PC-3 (cell line): ENCODE data around the gene XPO1. TPM values are rescaled to one million over a fixed set of nuclear protein-coding genes. Genes with fewer than 3 reads are reported as not detected.

ENCODE experiments used
- ATAC-seq: fragments of 200-7000 bp; cut with Tn5 transposase; 2 replicates; pipeline ENCODE4 v1.9.1; 2020; ENCODE audit warnings: mild to moderate bottlenecking, moderate library complexity
- BruUV-seq: library from RNA; stranded (reverse); fragments of 400-500 nt; replicated peaks from 2 replicates; lab custom pipeline; 2021; lab: Mats Ljungman, UMichigan
- CTCF ChIA-PET: fragments of 300-600 bp; sonication (Branson Sonifier 250); formaldehyde crosslinking; loops from one replicate; lab custom pipeline; 2022; ENCODE audit warnings: antibody characterized with exemption; lab: Charles Lee
- POLR2A ChIA-PET: fragments of 300-600 bp; sonication (Branson Sonifier 250); formaldehyde crosslinking; loops from one replicate; lab custom pipeline; 2022; ENCODE audit warnings: antibody characterized with exemption; ENCODE audit not compliant: unreplicated experiment; lab: Charles Lee
- DNase-seq: peaks from one replicate; pipeline ENCODE4 v3.0.0-alpha.2; 2015
- H2AFZ ChIP-seq: fragments of 300-600 bp; sonication (generic); 2 replicates; pipeline ENCODE4 v1.6.0; 2016; ENCODE audit warnings: antibody characterized with exemption, low read length
- H3F3A ChIP-seq: fragments of 300-600 bp; sonication (generic); one replicate; pipeline ENCODE4 v1.6.0; 2017; ENCODE audit warnings: antibody characterized with exemption, low read length, control low read depth, mild to moderate bottlenecking; ENCODE audit not compliant: unreplicated experiment
- H3K27ac ChIP-seq: fragments of 300-600 bp; sonication (generic); 2 replicates; pipeline ENCODE4 v1.5.1; 2016; ENCODE audit warnings: mild to moderate bottlenecking, low read length
- H3K27me3 ChIP-seq: fragments of 300-600 bp; sonication (generic); 2 replicates; pipeline ENCODE4 v1.6.1; 2016; ENCODE audit warnings: low read length, mixed read lengths
- H3K36me3 ChIP-seq: fragments of 300-600 bp; sonication (generic); 2 replicates; pipeline ENCODE4 v1.6.1; 2016; ENCODE audit warnings: low read depth, mixed run types, low read length, mixed read lengths
- H3K4me1 ChIP-seq: fragments of 300-600 bp; sonication (generic); 2 replicates; pipeline ENCODE4 v1.5.1; 2016; ENCODE audit warnings: low read length; ENCODE audit not compliant: insufficient read depth
- H3K4me2 ChIP-seq: fragments of 300-600 bp; sonication (generic); 2 replicates; pipeline ENCODE4 v1.6.0; 2016; ENCODE audit warnings: low read length
- H3K4me3 ChIP-seq: fragments of 300-600 bp; sonication (generic); 2 replicates; pipeline ENCODE4 v1.5.1; 2016; ENCODE audit warnings: mild to moderate bottlenecking, low read length, mixed read lengths
- H3K79me2 ChIP-seq: fragments of 300-600 bp; sonication (generic); 2 replicates; pipeline ENCODE4 v1.6.1; 2017; ENCODE audit warnings: low read length, mixed read lengths
- H3K9ac ChIP-seq: fragments of 300-600 bp; sonication (generic); 2 replicates; pipeline ENCODE4 v1.6.0; 2016; ENCODE audit warnings: mild to moderate bottlenecking, low read length
- H3K9me2 ChIP-seq: fragments of 300-600 bp; sonication (generic); replicated peaks from 2 replicates; pipeline ENCODE4 v1.6.1; 2016; ENCODE audit warnings: mixed run types, low read length, mixed read lengths
- H3K9me3 ChIP-seq: fragments of 300-600 bp; sonication (generic); 2 replicates; pipeline ENCODE4 v1.6.1; 2016; ENCODE audit warnings: low read length, mixed read lengths
- H4K20me1 ChIP-seq: fragments of 300-600 bp; sonication (generic); 2 replicates; pipeline ENCODE4 v1.6.1; 2016; ENCODE audit warnings: low read length, mixed read lengths
- EZH2 ChIP-seq: fragments of 300-600 bp; sonication (generic); IDR thresholded peaks from one replicate; pipeline ENCODE4 v1.6.1; 2017; ENCODE audit warnings: antibody characterized with exemption, mild to moderate bottlenecking, low read length; ENCODE audit not compliant: unreplicated experiment
- EZH2phosphoT487 ChIP-seq: fragments of 300-600 bp; sonication (generic); IDR thresholded peaks from 2 replicates; pipeline ENCODE4 v1.6.1; 2018; ENCODE audit warnings: mild to moderate bottlenecking, antibody characterized with exemption, low read length, borderline replicate concordance
- intact Hi-C: fragments of 100-400 bp; cut with micrococcal nuclease; formaldehyde crosslinking; loops from 2 replicates; pipeline ENCODE4 v1.9.0; 2023
- total RNA-seq: library from RNA; depleted of rRNA; stranded (reverse); fragments of >200 nt; gene quantifications from 2 replicates; pipeline ENCODE4 v1.2.3, GENCODE V29; 2014
- TF ChIP-seq, protein P1 (sequence below): fragments of 300-600 bp; sonication (generic); conservative IDR thresholded peaks from 2 replicates; pipeline ENCODE4 v1.5.1; 2017; ENCODE audit warnings: antibody characterized with exemption, low read depth, mild to moderate bottlenecking, low read length

Gene XPO1
- total RNA-seq, 1 experiment from 2014 or later, result 138 TPM

DNA sequence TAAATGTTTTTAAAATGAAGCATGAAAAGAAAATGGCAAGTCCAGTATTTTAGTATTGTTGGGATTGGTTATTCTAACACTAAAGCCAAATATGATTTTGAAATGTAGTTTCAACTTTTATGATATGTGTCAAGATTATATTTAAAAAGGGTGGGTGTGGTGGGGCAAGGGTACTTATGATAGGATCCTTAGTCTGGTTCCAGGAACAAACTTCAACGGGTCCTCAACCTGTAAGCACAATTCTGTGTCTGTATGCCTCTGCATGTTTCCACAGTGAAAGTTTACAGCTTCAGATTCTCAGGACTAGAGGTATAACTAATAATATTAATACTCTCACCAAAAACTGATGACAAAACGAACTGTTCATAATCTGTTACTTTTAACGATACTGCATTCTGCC is 73.1 kb downstream of the XPO1 start:
- intact Hi-C loops, result loop anchor here (5.0 kb wide), 1 partner anchor 43 kb away; no protein-coding TSS in a partner anchor
- no peak overlapping the region for H3K9ac ChIP-seq
- TF ChIP-seq EZH2 (no peak), EZH2phosphoT487 (no peak)
- TF ChIP-seq, protein P1, sequence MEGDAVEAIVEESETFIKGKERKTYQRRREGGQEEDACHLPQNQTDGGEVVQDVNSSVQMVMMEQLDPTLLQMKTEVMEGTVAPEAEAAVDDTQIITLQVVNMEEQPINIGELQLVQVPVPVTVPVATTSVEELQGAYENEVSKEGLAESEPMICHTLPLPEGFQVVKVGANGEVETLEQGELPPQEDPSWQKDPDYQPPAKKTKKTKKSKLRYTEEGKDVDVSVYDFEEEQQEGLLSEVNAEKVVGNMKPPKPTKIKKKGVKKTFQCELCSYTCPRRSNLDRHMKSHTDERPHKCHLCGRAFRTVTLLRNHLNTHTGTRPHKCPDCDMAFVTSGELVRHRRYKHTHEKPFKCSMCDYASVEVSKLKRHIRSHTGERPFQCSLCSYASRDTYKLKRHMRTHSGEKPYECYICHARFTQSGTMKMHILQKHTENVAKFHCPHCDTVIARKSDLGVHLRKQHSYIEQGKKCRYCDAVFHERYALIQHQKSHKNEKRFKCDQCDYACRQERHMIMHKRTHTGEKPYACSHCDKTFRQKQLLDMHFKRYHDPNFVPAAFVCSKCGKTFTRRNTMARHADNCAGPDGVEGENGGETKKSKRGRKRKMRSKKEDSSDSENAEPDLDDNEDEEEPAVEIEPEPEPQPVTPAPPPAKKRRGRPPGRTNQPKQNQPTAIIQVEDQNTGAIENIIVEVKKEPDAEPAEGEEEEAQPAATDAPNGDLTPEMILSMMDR, result no peak
- POLR2A ChIA-PET, result no interaction called here
- BruUV-seq, result no TSS peak
- no peaks in the 10 kb centered on the region for H3K27me3 ChIP-seq
- peaks cover 100% of the 10 kb centered on the region for H3K79me2 ChIP-seq
- peaks cover 10% of the 10 kb centered on the region; the same call in 1 of the 2 replicates for H3K36me3 ChIP-seq
- H3K9me2 ChIP-seq, result no peaks in the 10 kb centered on the region
- H4K20me1 ChIP-seq, result peaks cover 41% of the 10 kb centered on the region
- H3K4me3 ChIP-seq, result no peak overlapping the region
- H2AFZ ChIP-seq, result no peak overlapping the region
- CTCF ChIA-PET, result no interaction called here
- H3F3A ChIP-seq, result no peaks in the 10 kb centered on the region
- no peak overlapping the region for H3K4me2 ChIP-seq
- no peaks in the 10 kb centered on the region for H3K9me3 ChIP-seq
- DNase-seq, result no peak
- ATAC-seq, result no peak
- peaks cover 18% of the 10 kb centered on the region for H3K4me1 ChIP-seq
- H3K27ac ChIP-seq, result no peak overlapping the region

DNA sequence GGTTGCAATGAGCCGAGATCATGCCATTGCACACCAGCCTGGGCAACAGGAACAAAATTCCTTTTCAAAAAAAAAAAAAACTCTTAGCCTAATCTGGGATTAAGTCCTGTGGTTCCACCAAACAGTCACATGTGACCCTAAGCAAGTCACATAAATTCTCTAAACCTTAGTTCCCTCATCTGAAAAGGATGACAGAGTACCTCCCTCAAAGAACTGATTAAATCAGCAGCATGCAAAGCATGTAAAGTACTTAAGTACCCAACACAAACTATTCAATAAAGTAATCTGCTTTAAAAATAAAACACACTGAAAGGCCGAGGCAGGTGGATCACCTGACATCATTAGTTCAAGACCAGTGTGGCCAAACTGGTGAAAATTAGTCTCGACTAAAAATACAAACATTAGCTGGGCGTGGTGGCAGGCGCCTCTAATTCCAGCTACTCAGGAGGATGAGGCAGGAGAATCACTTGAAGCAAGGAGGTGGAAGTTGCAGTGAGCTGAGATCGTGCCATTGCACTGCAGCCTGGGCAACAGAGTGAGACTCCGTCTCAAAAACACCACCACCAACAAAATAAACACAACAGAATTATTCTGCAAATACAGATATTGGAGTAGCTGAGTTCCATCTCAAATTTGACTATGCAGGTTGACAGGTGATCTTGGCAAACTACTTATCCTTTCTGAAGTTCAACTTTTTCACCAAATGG is 74.2 kb downstream of the XPO1 start:
- POLR2A ChIA-PET, result no interaction called here

More for the DNA sequence above, 74.2 kb downstream of the XPO1 start:
- no peak overlapping the region for H2AFZ ChIP-seq
- BruUV-seq, result no TSS peak
- H3F3A ChIP-seq, result no peaks in the 10 kb centered on the region
- H3K9me2 ChIP-seq, result no peaks in the 10 kb centered on the region
- ATAC-seq (no peak), DNase-seq (no peak)
- no peak overlapping the region for H3K9ac ChIP-seq
- H4K20me1 ChIP-seq, result peaks cover 31% of the 10 kb centered on the region
- no peak overlapping the region for H3K4me2 ChIP-seq
- no peaks in the 10 kb centered on the region for H3K27me3 ChIP-seq
- peaks cover 100% of the 10 kb centered on the region for H3K79me2 ChIP-seq
- CTCF ChIA-PET, result interaction anchor here (0.7 kb wide), 1 partner anchor 18 kb away, joined by 3 read pairs; no protein-coding TSS in a partner anchor
- intact Hi-C loops, result no loop called here
- peaks cover 19% of the 10 kb centered on the region for H3K4me1 ChIP-seq
- H3K27ac ChIP-seq, result no peak overlapping the region
- H3K4me3 ChIP-seq, result no peak overlapping the region
- TF ChIP-seq EZH2phosphoT487 (no peak), EZH2 (no peak)
- TF ChIP-seq, protein P1, result no peak
- peaks cover 10% of the 10 kb centered on the region; the same call in 1 of the 2 replicates for H3K36me3 ChIP-seq
- no peaks in the 10 kb centered on the region for H3K9me3 ChIP-seq
